DND-41 (cell line): ENCODE measurements around the gene C17orf50.

Source experiments
- ATAC-seq: fragments of 200-7000 bp; cut with Tn5 transposase; 3 replicates; pipeline ENCODE4 v1.9.1; 2021; ENCODE audit warnings: low read depth; ENCODE audit not compliant: insufficient read depth
- DNase-seq: peaks from one replicate; pipeline ENCODE4 v3.0.0-alpha.2; 2020
- H2AFZ ChIP-seq: 2 replicates; pipeline ENCODE4 v1.6.0; 2012; ENCODE audit warnings: low read depth, low read length
- H3K27ac ChIP-seq: 2 replicates; pipeline ENCODE4 v1.5.1; 2012; ENCODE audit warnings: low read length, inconsistent platforms
- H3K27me3 ChIP-seq: fragments of 200-600 bp; sonication (generic); 2 replicates; pipeline ENCODE4 v1.6.0; 2012; ENCODE audit warnings: low read length, mild to moderate bottlenecking, inconsistent platforms; ENCODE audit not compliant: insufficient read depth, poor library complexity
- H3K36me3 ChIP-seq: 2 replicates; pipeline ENCODE4 v1.5.1; 2012; ENCODE audit warnings: low read length, inconsistent platforms; ENCODE audit not compliant: insufficient read depth
- H3K4me1 ChIP-seq: 2 replicates; pipeline ENCODE4 v1.5.1; 2012; ENCODE audit warnings: mild to moderate bottlenecking, low read length; ENCODE audit not compliant: insufficient read depth
- H3K4me2 ChIP-seq: 2 replicates; pipeline ENCODE4 v1.6.0; 2012; ENCODE audit warnings: mild to moderate bottlenecking, moderate library complexity, low read length, inconsistent platforms; ENCODE audit not compliant: insufficient read depth
- H3K4me3 ChIP-seq, 2 experiments: fragments of 200-600 bp in 1 of 2; shearing (Covaris generic) in 1 of 2; 2 replicates each; pipeline ENCODE4 v1.5.1; 2012 to 2016; ENCODE audit warnings: inconsistent platforms in 2 of 2, low read length in 2 of 2, mild to moderate bottlenecking in 2 of 2, low read depth in 1 of 2, moderate library complexity in 1 of 2
- H3K79me2 ChIP-seq: 2 replicates; pipeline ENCODE4 v1.6.0; 2012; ENCODE audit warnings: low read length, inconsistent platforms; ENCODE audit not compliant: insufficient read depth
- H3K9ac ChIP-seq: 2 replicates; pipeline ENCODE4 v1.6.0; 2012; ENCODE audit warnings: low read depth, mild to moderate bottlenecking, inconsistent platforms, low read length, moderate library complexity
- H3K9me3 ChIP-seq: 2 replicates; pipeline ENCODE4 v1.5.1; 2012; ENCODE audit warnings: low read length, moderate library complexity, mild to moderate bottlenecking, inconsistent platforms; ENCODE audit not compliant: insufficient read depth, severe bottlenecking
- H4K20me1 ChIP-seq: 2 replicates; pipeline ENCODE4 v1.6.0; 2012; ENCODE audit warnings: low read length; ENCODE audit not compliant: insufficient read depth
- CTCF ChIP-seq: IDR thresholded peaks from 2 replicates; pipeline ENCODE4 v1.5.1; 2012; ENCODE audit warnings: borderline replicate concordance, low read length, moderate library complexity, mild to moderate bottlenecking; ENCODE audit not compliant: poor library complexity, severe bottlenecking; ENCODE audit errors: extremely low read depth
- EZH2 ChIP-seq: IDR thresholded peaks from 3 replicates; pipeline ENCODE4 v1.6.1; 2012; ENCODE audit warnings: borderline replicate concordance, low read depth, mild to moderate bottlenecking, moderate library complexity, low read length, inconsistent platforms; ENCODE audit not compliant: severe bottlenecking

Gene C17orf50

GRCh38 chr17:35738519-35739133 lies 22.1 kb upstream of the C17orf50 start:
- no peak for DNase-seq
- ATAC-seq, result no peak
- TF ChIP-seq EZH2 (no peak), CTCF (no peak)

GRCh38 chr17:35740216-35740615 lies 20.5 kb upstream of the C17orf50 start:
- H3K27me3 ChIP-seq, result no peaks in the 10 kb centered on the region
- H3K4me1 ChIP-seq, result no peaks in the 10 kb centered on the region
- no peak overlapping the region for H2AFZ ChIP-seq
- H3K27ac ChIP-seq, result no peak overlapping the region
- H3K9ac ChIP-seq, result no peak overlapping the region
- H3K79me2 ChIP-seq, result no peaks in the 10 kb centered on the region
- H4K20me1 ChIP-seq, result peaks cover 8% of the 10 kb centered on the region; the same call in 1 of the 2 replicates
- no peak for DNase-seq
- no peak for ATAC-seq
- no peak overlapping the region for H3K4me3 ChIP-seq
- no peak overlapping the region for H3K4me2 ChIP-seq
- no peaks in the 10 kb centered on the region for H3K9me3 ChIP-seq
- TF ChIP-seq CTCF (no peak), EZH2 (no peak)
- H3K36me3 ChIP-seq, result no peaks in the 10 kb centered on the region

More at GRCh38 chr17:35738519-35739133, 22.1 kb upstream of the C17orf50 start:
- Histone ChIP-seq H3K36me3 (no peaks in the 10 kb centered on the region), H3K4me1 (no peaks in the 10 kb centered on the region), H2AFZ (no peak overlapping the region), H3K79me2 (no peaks in the 10 kb centered on the region), H3K9me3 (no peaks in the 10 kb centered on the region), H3K27ac (no peak overlapping the region), H3K27me3 (no peaks in the 10 kb centered on the region), H4K20me1 (no peaks in the 10 kb centered on the region), H3K4me2 (no peak overlapping the region), H3K4me3 (no peak overlapping the region), H3K9ac (no peak overlapping the region)

GRCh38 chr17:35740997-35741931 lies 19.4 kb upstream of the C17orf50 start:
- ATAC-seq (no peak), DNase-seq (no peak)

More at GRCh38 chr17:35740997-35741931, 19.4 kb upstream of the C17orf50 start:
- Histone ChIP-seq H3K4me2 (no peak overlapping the region), H4K20me1 (peaks cover 9% of the 10 kb centered on the region; the same call in 1 of the 2 replicates), H3K36me3 (no peaks in the 10 kb centered on the region), H3K9ac (no peak overlapping the region), H3K4me1 (no peaks in the 10 kb centered on the region), H3K9me3 (no peaks in the 10 kb centered on the region), H3K27ac (no peak overlapping the region), H3K27me3 (no peaks in the 10 kb centered on the region), H3K4me3 (no peak overlapping the region), H3K79me2 (no peaks in the 10 kb centered on the region), H2AFZ (no peak overlapping the region)
- TF ChIP-seq CTCF, result no peak
- no peak for TF ChIP-seq EZH2
